Vagina (tissue), 2 donors: ENCODE results near the gene PRSS21.

Experiments used
- POLR2AphosphoS5 ChIP-seq, 2 donors: sonication (generic); formaldehyde crosslinking; IDR thresholded peaks; one replicate each; pipeline ENCODE4 v1.9.0; 2017; ENCODE audit warnings: antibody characterized with exemption in 2 of 2, mild to moderate bottlenecking in 2 of 2, low read depth in 1 of 2; ENCODE audit not compliant: insufficient read depth in 1 of 2
- TF ChIP-seq, protein P1 (sequence below), 3 experiments: fragments of 450-650 bp in 2 of 3; fragments of 200-600 bp in 1 of 3; sonication (generic) in 1 of 3; IDR thresholded peaks; one replicate each; pipeline ENCODE4 v1.5.1; 2017 to 2019; ENCODE audit warnings: antibody characterized with exemption in 3 of 3, mild to moderate bottlenecking in 2 of 3, moderate library complexity in 2 of 3

- no peak for TF ChIP-seq POLR2AphosphoS5 (IDR thresholded peaks at IDR 0.05; ENCODE audit: insufficient read depth in 1 of 2, low read depth in 1 of 2)
- TF ChIP-seq, protein P1, sequence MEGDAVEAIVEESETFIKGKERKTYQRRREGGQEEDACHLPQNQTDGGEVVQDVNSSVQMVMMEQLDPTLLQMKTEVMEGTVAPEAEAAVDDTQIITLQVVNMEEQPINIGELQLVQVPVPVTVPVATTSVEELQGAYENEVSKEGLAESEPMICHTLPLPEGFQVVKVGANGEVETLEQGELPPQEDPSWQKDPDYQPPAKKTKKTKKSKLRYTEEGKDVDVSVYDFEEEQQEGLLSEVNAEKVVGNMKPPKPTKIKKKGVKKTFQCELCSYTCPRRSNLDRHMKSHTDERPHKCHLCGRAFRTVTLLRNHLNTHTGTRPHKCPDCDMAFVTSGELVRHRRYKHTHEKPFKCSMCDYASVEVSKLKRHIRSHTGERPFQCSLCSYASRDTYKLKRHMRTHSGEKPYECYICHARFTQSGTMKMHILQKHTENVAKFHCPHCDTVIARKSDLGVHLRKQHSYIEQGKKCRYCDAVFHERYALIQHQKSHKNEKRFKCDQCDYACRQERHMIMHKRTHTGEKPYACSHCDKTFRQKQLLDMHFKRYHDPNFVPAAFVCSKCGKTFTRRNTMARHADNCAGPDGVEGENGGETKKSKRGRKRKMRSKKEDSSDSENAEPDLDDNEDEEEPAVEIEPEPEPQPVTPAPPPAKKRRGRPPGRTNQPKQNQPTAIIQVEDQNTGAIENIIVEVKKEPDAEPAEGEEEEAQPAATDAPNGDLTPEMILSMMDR (IDR thresholded peaks at IDR 0.05), result no peak
Observed at GRCh38 chr16:2846511-2847310, 29.7 kb downstream of the PRSS21 start.
